Measurements from ENCODE around the gene ARMC9. TPM values are rescaled to one million over a fixed set of nuclear protein-coding genes. Genes with fewer than 3 reads are reported as not detected.
A peak's percentile ranks its signal among the peaks of the same experiment; 100 is the strongest.
"Not testable (repeated sequence)": the region's sequence is repeated elsewhere in the genome, so short reads cannot be mapped to it uniquely, and the experiment has no call there.

The ARMC9 gene
- total and polyA plus RNA-seq, 8 donors, result 11.4 to 40.6 (median 13.9) TPM

DNA sequence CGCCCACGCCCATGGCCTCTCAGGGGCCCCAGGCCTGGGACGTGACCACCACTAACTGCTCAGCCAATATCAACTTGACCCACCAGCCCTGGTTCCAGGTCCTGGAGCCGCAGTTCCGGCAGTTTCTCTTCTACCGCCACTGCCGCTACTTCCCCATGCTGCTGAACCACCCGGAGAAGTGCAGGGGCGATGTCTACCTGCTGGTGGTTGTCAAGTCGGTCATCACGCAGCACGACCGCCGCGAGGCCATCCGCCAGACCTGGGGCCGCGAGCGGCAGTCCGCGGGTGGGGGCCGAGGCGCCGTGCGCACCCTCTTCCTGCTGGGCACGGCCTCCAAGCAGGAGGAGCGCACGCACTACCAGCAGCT lies 199.5 kb downstream of the ARMC9 start:
- TF ChIP-seq, protein P1, sequence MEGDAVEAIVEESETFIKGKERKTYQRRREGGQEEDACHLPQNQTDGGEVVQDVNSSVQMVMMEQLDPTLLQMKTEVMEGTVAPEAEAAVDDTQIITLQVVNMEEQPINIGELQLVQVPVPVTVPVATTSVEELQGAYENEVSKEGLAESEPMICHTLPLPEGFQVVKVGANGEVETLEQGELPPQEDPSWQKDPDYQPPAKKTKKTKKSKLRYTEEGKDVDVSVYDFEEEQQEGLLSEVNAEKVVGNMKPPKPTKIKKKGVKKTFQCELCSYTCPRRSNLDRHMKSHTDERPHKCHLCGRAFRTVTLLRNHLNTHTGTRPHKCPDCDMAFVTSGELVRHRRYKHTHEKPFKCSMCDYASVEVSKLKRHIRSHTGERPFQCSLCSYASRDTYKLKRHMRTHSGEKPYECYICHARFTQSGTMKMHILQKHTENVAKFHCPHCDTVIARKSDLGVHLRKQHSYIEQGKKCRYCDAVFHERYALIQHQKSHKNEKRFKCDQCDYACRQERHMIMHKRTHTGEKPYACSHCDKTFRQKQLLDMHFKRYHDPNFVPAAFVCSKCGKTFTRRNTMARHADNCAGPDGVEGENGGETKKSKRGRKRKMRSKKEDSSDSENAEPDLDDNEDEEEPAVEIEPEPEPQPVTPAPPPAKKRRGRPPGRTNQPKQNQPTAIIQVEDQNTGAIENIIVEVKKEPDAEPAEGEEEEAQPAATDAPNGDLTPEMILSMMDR (IDR thresholded peaks at IDR 0.05), result no peak
- Histone ChIP-seq H3K27me3 (peaks cover 4 to 33% of the 10 kb centered on the region in 2 donors), H3K4me3 (no peak overlapping the region), H3K27ac (no peak overlapping the region), H3K9me3 (no peaks in the 10 kb centered on the region), H3K4me1 (peaks cover 13 to 54% of the 10 kb centered on the region in 2 donors), H3K36me3 (peaks cover 0 to 18% of the 10 kb centered on the region in 2 donors)
- intact Hi-C loops (cut with DNase I), result loop anchor here in 1 of 2 donors (10.0 kb wide), 1 partner anchor 103 kb away; no protein-coding TSS in a partner anchor
- DNase-seq (peak in 1 of 4 donors; percentile 75), ATAC-seq (no peak)

DNA sequence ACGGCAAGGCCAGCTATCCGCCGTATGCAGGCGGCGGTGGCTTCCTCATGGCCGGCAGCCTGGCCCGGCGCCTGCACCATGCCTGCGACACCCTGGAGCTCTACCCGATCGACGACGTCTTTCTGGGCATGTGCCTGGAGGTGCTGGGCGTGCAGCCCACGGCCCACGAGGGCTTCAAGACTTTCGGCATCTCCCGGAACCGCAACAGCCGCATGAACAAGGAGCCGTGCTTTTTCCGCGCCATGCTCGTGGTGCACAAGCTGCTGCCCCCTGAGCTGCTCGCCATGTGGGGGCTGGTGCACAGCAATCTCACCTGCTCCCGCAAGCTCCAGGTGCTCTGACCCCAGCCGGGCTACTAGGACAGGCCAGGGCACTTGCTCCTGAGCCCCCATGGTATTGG lies 200.2 kb downstream of the ARMC9 start:
- intact Hi-C loops (cut with DNase I), result loop anchor here in 1 of 2 donors (10.0 kb wide), 1 partner anchor 104 kb away; no protein-coding TSS in a partner anchor
- no peak for ATAC-seq
- peaks cover 13 to 51% of the 10 kb centered on the region in 2 donors for H3K4me1 ChIP-seq
- no peaks in the 10 kb centered on the region for H3K9me3 ChIP-seq
- no peak overlapping the region for H3K4me3 ChIP-seq
- TF ChIP-seq, protein P1 (IDR thresholded peaks at IDR 0.05), result no peak
- peaks cover 4 to 33% of the 10 kb centered on the region in 2 donors for H3K27me3 ChIP-seq
- H3K27ac ChIP-seq, result no peak overlapping the region
- DNase-seq, result peak in 1 of 4 donors; percentile 54
- peaks cover 0 to 18% of the 10 kb centered on the region in 2 donors for H3K36me3 ChIP-seq

DNA sequence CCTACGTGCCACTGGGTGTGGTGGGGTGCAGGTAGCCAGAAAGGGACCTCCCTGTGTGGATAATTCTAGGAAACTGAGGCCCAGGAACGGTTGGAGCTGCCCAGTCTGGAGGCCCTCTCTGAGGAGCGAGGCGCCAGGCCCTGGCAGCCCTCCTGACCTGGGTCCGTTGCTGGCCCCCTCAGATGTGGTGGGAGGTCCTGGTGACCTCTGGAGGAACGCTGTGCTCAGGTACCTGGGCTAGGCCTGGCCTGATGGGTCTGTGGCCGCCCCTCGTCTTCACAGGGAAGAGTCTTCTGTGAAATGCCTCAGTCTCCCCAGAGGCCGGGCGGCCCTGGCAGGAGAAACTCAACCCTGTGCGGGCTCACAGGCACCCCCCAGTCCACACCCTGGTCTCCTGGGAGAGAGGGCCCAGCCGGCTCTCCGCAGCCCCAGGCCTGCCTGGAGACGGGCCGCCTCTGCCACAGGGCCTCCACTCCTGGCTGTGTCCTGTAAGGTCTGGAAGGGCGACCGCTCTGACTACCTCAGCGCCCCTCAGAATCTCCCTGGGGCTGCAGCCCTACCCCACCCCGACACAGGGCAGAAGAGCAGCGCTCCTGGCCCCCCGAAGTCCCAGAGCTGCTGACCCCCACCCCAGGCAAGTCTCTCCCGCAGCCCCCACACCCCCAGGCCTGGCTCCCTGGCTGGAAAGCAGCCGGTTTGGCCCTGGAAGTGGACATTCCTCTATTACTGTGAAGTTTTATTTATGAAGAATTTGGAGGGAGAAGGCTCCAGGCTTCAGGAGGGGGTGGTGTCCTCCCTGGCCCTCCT lies 200.8 kb downstream of the ARMC9 start:
- Histone ChIP-seq H3K27ac (no peak overlapping the region), H3K4me3 (no peak overlapping the region), H3K36me3 (peaks cover 0 to 18% of the 10 kb centered on the region in 2 donors), H3K4me1 (peaks cover 13 to 45% of the 10 kb centered on the region in 2 donors), H3K27me3 (peaks cover 4 to 27% of the 10 kb centered on the region in 2 donors), H3K9me3 (no peaks in the 10 kb centered on the region)
- TF ChIP-seq, protein P1 (IDR thresholded peaks at IDR 0.05), result no peak
- intact Hi-C loops (cut with DNase I), result loop anchor here in 1 of 2 donors (10.0 kb wide), 1 partner anchor 104 kb away; no protein-coding TSS in a partner anchor
- ATAC-seq, result no peak
- no peak for DNase-seq

DNA sequence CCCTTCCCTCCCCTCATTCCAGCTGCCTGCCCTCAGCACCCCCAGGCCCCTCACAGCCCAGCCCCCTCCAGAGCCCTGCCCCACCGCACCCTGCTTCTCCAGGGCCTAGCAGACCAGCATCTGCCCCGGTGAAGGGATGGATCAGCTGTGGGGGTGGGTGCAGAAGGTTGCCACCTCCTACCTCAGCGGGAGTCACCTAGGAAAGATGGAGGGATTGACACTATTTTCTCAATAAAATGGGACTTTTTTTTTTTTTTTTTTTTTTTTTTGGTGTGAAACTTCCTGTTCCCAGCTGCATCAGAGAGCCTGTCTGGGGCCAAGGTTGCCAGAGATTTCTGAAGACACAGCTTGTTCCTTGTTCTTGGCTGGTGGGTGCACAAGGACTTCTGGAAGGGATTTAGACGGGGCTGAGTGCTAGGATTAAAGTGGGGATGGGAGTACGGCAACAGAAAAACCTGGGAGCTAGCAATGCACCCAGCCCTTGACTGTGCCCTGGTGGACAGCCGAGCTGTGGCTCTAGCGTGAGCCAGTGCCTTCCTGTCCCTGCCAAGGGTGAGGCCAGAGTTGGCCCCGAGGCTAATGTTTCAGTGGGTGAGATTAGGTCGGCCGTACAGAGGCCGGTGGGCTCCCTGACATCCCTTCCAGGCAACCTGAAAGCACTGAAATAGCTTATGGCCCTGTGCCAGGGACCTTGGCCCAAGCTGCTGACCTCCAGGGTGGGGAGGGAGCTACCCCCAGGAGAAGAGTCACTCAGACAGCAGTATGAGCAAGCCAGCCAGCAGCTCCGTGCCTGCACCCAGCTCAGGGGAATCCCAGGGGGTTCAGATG lies 201.6 kb downstream of the ARMC9 start:
- H3K4me3 ChIP-seq, result no peak overlapping the region
- peaks cover 4 to 19% of the 10 kb centered on the region in 2 donors for H3K27me3 ChIP-seq
- intact Hi-C loops (cut with DNase I), result loop anchor here in 1 of 2 donors (10.0 kb wide), 1 partner anchor 105 kb away; no protein-coding TSS in a partner anchor
- DNase-seq (no peak), ATAC-seq (peak; percentile 40)
- peak overlapping the region; percentile 20 to 67 for H3K27ac ChIP-seq
- peaks cover 0 to 18% of the 10 kb centered on the region in 2 donors for H3K36me3 ChIP-seq
- TF ChIP-seq, protein P1 (IDR thresholded peaks at IDR 0.05), result no peak
- H3K9me3 ChIP-seq, result no peaks in the 10 kb centered on the region
- H3K4me1 ChIP-seq, result peaks cover 10 to 37% of the 10 kb centered on the region in 2 donors

DNA sequence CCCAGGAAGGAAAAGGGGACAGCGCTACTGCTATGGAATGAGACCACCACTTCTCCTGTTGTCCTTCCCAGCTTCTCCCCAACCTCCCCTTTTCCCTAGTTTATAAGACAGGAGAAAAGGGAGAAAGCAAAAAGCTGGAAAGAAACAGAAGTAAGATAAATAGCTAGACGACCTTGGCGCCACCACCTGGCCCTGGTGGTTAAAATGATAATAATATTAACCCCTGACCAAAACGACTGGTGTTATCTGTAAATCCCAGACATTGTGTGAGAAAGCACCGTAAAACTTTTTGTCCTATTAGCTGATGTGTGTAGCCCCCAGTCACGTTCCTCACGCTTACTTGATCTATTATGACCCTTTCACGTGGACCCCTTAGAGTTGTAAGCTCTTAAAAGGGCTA lies 202.2 kb downstream of the ARMC9 start:
- DNase-seq; H3K9me3 ChIP-seq; ATAC-seq; H3K4me3 ChIP-seq; intact Hi-C loops (cut with DNase I): not testable (repeated sequence)
- peak overlapping the region in 1 of 2 donors; percentile 67 for H3K27ac ChIP-seq
- peaks cover 4 to 12% of the 10 kb centered on the region in 2 donors for H3K27me3 ChIP-seq
- peaks cover 7 to 32% of the 10 kb centered on the region in 2 donors for H3K4me1 ChIP-seq
- peaks cover 0 to 18% of the 10 kb centered on the region in 2 donors for H3K36me3 ChIP-seq

DNA sequence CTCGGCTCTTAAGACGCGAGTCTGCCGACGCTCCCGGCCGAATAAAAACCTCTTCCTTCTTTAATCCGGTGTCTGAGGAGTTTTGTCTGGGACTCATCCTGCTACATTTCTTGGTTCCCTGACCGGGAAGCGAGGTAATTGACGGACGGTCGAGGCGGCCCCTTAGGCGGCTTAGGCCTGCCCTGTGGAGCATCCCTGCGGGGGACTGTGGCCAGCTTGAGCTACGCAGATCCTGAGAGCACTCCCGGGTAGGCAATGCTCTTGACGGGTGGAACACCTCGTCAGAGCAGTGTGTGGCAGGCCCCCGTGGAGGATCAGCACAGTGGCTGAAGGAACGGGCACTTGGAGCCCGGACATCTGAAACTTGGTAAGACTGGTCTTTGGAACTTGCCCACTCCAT lies 202.7 kb downstream of the ARMC9 start:
- H3K27ac ChIP-seq; intact Hi-C loops (cut with DNase I); DNase-seq; H3K27me3 ChIP-seq; H3K4me3 ChIP-seq; ATAC-seq; H3K9me3 ChIP-seq: not testable (repeated sequence)
- Histone ChIP-seq H3K4me1 (peaks cover 7 to 28% of the 10 kb centered on the region in 2 donors), H3K36me3 (peaks cover 0 to 18% of the 10 kb centered on the region in 2 donors)

DNA sequence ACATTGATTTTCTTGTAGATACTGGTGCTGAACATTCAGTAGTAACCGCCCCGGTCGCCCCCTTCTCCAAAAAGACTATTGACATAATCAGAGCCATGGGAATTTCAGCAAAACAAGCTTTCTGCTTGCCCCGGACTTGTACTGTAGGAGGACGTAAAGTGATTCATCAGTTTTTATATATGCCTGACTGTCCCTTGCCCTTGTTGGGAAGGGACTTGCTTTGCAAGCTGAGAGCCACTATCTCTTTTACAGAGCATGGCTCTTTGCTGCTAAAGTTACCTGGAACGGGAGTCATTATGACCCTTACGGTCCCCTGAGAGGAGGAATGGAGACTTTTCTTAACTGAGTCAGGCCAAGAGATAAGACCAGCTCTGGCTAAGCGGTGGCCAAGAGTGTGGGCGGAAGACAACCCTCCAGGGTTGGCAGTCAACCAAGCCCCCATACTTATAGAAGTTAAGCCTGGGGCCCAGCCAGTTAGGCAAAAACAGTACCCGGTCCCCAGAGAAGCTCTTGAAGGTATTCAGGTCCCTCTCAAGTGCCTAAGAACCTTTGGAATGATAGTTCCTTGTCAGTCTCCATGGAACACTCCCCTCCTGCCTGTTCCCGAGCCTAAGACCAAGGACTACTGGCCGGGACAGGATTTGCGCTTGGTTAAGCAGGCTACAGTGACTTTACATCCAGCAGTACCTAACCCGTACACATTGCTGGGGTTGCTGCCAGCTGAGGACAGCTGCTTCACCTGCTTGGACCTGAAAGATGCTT lies 205.2 kb downstream of the ARMC9 start:
- intact Hi-C loops (cut with DNase I); H3K36me3 ChIP-seq; H3K27me3 ChIP-seq; ATAC-seq; H3K9me3 ChIP-seq; H3K4me3 ChIP-seq; H3K27ac ChIP-seq; DNase-seq: not testable (repeated sequence)
- peaks cover 7 to 26% of the 10 kb centered on the region in 2 donors for H3K4me1 ChIP-seq

DNA sequence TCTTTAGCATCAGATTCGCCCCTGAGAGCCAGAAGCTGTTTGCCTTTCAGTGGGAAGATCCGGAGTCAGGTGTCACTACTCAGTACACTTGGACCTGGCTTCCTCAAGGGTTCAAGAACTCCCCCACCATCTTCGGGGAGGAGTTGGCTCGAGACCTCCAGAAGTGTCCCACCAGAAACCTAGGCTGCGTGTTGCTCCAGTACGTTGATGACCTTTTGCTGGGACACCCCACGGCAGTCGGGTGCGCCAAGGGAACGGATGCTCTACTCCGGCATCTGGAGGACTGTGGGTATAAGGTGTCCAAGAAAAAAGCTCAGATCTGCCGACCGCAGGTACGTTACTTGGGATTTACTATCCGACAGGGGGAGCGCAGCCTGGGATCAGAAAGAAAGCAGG lies 205.8 kb downstream of the ARMC9 start:
- intact Hi-C loops (cut with DNase I); ATAC-seq; H3K27ac ChIP-seq: not testable (repeated sequence)

More for the DNA sequence above, 205.8 kb downstream of the ARMC9 start:
- H3K36me3 ChIP-seq, H3K9me3 ChIP-seq, DNase-seq, H3K4me3 ChIP-seq, H3K27me3 ChIP-seq: not testable (repeated sequence)
- peaks cover 7 to 20% of the 10 kb centered on the region in 2 donors for H3K4me1 ChIP-seq
